ENCODE measurements around the gene AOPEP. TPM values are rescaled to one million over a fixed set of nuclear protein-coding genes. Genes with fewer than 3 reads are reported as not detected.

AOPEP gene
- total and polyA plus RNA-seq, 12 donors: 110 to 250 (median 161) TPM

DNA sequence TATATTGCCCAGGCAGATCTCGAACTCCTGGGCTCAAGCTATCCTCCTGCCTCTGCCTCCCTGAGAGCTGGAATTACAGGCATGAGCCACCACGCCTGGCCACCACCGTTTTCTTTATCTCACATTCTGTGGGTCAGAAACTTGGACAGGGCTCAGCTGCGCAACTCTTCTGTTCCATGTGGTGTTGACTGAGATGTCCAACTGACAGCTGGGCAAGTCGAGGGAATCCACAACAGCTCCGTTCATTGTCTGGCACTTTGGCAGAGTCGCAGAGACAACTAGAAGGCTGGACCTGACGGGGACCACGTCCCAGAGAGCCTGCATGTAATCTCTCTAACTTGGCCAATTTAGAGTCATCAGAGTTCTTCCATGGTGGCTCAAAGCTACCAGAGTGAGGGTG, 36.2 kb upstream of the AOPEP start:
- ATAC-seq (no peak), DNase-seq (no peak)
- no peaks in the 10 kb centered on the region for H3K27me3 ChIP-seq
- no peaks in the 10 kb centered on the region for H3K4me1 ChIP-seq
- 80 to 85% methylated on average over 9 of the region's 9 CpGs for WGBS, 2 donors
- H3K27ac ChIP-seq: no peak overlapping the region
- TF ChIP-seq CTCF (IDR thresholded peaks at IDR 0.05): no peak
- intact Hi-C loops (cut with DNase I): no loop called here
- no peaks in the 10 kb centered on the region for H3K36me3 ChIP-seq
- no peaks in the 10 kb centered on the region for H3K9me3 ChIP-seq
- H3K4me3 ChIP-seq: no peak overlapping the region

DNA sequence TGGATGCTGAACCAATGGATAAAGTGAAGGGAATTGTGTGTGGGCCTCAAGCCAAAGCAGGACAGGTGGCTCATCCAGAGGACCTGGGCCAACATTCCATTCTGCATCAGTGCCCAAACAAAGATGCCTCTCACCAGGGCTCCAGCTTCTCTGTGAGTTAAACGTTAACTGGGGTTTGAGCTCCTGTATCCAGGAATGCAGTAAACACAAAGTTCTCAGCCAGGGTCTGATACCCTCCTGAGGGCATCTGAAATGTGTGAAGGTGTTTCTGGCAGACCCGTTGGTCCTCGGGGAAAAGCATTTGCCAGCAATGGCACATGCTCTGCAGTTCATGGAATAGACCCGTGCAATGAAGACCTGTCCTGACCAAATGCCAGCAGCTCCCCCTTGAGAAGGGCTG, 33.9 kb upstream of the AOPEP start:
- H3K27me3 ChIP-seq: no peaks in the 10 kb centered on the region
- no peak for TF ChIP-seq CTCF (IDR thresholded peaks at IDR 0.05)
- WGBS, 2 donors: 70 to 79% methylated on average over 4 of the region's 4 CpGs
- H3K4me1 ChIP-seq: no peaks in the 10 kb centered on the region
- H3K36me3 ChIP-seq: no peaks in the 10 kb centered on the region
- no peak overlapping the region for H3K4me3 ChIP-seq
- ATAC-seq (no peak), DNase-seq (no peak)
- intact Hi-C loops (cut with DNase I): no loop called here
- no peaks in the 10 kb centered on the region for H3K9me3 ChIP-seq
- H3K27ac ChIP-seq: no peak overlapping the region

DNA sequence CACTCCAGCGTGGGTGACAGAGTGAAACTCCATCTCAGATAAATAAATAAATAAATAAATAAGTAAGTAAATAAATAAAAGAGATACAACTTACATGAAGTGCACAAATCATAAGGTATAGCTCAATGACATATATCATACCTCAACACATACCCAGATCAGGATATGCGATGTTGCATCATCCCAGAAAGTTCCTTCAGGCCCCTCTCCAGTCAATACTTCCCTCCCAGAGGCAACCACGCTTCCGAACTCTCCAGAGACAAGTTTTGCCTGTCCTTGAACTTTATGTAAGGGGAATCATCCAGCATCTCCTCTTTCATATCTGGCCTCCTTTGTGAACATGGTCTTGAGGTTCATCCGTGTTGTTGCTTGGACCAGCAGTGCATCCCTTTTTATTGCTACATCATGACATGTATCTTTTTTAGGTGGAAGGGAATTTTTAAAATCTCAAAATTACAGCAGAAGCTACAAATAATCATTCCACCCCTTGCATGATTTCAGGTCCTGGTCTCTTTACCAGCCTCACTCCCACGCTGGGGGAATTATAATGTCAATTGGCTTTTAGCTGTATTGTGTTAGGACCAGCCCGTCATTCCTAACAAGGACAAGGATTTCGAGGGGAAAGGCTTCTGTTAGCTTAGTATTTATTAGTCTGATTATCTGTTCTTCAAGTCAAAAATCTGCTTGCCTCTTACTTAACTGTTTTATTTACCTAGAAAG, 32.9 kb upstream of the AOPEP start:
- no peak for TF ChIP-seq CTCF (IDR thresholded peaks at IDR 0.05)
- Histone ChIP-seq H3K27me3 (no peaks in the 10 kb centered on the region), H3K4me1 (no peaks in the 10 kb centered on the region), H3K9me3 (no peaks in the 10 kb centered on the region), H3K4me3 (no peak overlapping the region), H3K27ac (no peak overlapping the region), H3K36me3 (no peaks in the 10 kb centered on the region)
- no peak for ATAC-seq
- intact Hi-C loops (cut with DNase I): no loop called here
- WGBS, 2 donors: 86 to 87% methylated on average over 8 of the region's 8 CpGs
- DNase-seq: no peak

- Histone ChIP-seq H3K4me3 (no peak overlapping the region), H3K27me3 (no peaks in the 10 kb centered on the region), H3K27ac (no peak overlapping the region), H3K4me1 (no peaks in the 10 kb centered on the region), H3K9me3 (no peaks in the 10 kb centered on the region), H3K36me3 (no peaks in the 10 kb centered on the region)
- no peak for TF ChIP-seq CTCF (IDR thresholded peaks at IDR 0.05)
- ATAC-seq (no peak), DNase-seq (no peak)
- 69 to 71% methylated on average over 5 of the region's 5 CpGs for WGBS, 2 donors
- intact Hi-C loops (cut with DNase I): no loop called here
Measured at GRCh38 chr9:94696545-94696944, 30.0 kb upstream of the AOPEP start.
